Astrocyte of the hippocampus (primary cell): Measurements from ENCODE around the gene CPEB1.
"Not testable (repeated sequence)": the region's sequence is repeated elsewhere in the genome, so short reads cannot be mapped to it uniquely, and the experiment has no call there.

Experiments
- DNase-seq: peaks from one replicate; pipeline ENCODE4 v3.0.0; 2011; ENCODE audit warnings: low read depth, low spot score

CPEB1 gene

DNA sequence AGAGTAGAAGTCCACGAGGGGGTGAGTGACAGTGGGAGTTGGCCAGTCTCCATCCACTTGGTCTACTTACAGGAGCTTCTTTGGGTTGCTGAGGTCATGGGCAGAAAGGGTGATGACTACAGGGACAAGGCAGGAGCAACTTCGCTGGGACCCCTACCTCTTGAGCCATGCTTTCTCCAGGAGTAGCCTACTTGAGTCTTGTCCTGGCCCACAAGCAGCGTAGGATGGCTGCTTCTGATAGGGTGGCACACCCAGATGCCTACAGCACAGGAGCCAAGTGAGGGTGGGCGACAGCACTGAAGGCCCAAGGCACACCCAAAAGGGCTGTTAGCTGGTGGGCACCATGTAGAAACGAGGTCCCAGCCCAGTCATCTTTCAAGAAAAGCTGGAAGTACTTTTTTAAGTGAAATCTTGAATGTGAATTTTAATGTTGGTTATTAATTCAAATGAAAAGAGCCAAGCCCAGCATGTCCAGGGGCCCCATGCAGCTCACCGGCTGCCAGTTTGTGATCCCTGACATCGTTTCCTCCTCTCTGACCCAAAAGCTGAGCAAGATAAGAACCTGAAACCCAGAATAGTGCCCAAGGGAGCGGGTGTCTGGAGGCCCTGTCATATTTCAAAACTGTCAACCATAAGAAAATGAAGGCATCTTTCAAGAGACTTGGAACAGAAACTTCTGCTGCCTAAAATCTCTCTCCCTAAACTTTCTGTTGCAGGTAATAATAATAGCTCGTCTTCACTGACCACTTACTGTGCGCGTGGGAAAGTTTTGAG lies 2.2 kb upstream of the CPEB1 start:
- DNase-seq = no peak

DNA sequence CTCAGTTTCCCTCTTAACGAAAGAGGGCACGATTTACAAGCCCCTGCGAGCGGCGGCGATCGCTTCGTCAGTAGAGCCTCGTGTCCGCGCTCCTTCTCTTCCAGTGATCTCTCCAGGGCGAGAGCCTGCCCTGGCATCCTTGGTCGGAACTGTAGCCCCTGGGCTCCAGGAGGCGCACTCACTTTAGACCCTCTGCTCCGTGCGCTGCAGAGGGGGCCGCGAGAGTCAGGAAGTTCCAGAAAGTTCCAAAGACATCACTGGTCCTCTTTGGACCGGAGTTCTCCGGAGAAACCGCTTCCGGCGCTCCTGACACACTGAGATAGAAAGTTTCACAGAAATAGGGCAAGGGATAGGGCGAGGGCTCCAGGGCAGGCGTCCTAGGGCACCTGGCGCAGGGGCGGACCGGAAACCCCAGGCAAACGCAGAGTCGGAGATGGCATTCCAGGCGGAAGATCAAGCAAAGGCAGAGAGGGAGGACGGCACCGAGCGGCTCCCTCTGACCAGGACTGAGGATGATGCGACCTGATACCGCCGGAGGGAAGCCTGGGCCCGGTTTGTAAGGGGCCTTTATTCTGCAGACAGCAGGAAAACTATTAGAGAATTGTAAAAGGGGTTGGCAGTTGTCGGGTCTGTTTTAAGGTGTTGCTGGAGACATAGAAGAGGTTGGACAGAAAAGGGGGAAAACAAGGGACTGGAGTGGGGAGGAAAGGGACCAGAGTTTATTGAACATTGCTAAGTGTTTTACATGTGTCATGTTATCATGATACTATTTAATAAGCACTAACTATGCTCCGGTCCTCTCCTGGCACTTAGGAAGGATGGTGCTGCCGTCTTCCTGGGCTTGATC lies 1.3 kb upstream of the CPEB1 start:
- peak; percentile 27 for DNase-seq

DNA sequence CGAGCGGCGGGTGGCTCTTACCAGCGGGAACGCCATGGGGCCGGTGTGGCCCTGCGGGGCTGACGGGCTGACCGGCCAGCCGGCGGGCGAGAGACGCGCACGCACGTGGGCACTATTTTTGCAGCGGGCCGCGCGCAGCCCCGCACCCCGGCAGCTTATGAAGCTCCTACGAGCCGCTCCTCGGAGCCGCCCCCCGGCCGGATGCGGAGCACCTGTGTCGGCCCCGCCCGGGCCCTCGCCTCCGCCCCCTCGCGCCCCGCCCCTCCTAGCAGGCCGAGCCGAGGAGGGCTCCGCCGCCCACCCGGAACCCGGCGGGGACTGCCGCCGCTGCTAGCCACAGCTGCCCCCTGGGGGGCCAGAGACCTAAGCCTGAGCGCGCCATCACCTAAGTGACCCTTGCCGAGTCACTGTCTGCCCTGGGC lies 683 bp upstream of the CPEB1 start:
- DNase-seq = no peak

DNA sequence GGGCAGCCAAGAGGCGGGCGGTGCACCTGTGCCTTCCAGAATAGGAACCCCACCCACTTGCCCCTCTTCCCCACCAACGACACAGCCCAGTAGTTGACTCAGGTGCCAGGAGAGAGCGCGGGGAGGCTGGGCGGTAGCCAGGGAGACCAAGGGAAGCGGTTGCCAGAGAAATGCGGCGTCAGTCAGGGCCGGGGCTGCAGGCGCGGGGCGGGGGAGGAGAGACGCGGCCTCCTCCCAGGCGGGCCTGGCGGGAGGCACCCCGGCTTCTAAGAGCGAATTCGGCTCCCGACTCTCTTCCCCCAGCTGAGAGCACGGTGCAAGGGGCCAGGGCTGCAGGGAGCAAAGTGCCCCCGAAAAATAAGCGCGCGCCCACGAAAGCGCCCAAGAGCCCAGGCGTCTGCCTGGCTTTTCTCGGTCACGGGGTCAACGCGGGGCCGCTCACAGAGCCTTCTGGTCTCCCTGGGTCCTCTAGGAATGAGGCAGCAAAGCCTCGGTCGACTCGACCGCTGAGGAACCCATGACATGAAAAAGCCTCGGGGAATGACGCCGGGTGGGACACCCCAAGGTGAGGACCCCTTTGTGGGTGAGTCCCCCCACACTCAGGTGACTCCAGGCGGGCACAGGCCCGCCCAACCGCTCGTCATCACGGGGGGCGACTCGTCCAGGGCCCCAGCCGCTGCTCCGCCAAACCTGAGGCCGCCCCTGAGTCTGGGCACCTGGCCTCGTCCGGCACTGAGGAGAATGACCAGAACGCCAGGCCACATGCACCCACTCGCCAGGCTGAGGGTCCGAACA lies 716 bp downstream of the CPEB1 start:
- DNase-seq = no peak

DNA sequence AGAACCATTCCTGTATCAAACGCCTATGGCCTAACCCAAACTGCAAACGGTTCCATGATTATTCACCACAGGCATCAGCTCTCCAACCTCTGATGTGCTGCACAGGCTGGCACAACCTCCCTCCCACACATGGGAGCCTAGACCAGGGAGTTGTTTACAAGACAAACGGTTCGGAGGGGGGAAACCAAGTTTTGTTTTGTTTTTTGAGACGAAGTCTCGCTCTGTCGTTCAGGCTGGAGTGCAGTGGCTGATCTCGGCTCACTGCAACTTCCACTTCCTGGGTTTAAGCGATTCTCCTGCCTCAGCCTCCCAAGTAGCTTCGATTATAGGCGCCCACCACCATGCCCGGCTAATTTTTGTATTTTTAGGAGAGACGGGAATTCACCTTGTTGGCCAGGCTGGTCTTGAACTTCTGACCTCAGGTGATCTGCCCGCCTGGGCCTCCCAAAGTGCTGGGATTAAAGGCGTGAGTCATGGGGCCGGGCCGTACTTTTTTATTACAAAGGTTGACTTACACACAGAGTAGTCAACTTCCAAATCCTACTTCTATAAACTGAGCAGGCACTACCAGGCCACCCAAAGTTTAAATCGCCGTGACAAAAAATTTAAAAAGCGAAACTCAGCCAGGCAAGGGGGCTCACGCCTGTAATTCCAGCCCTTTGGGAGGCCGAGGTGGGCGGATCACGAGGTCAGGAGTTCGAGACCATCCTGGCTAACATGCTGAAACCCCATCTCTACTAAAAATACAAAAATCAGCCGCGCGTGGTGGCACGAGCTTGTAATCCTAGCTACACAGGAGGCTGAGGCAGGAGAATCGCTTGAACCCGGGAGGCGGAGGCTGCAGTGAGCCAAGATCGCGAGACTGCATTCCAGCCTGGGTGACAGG lies 2.0 kb downstream of the CPEB1 start:
- DNase-seq = not testable (repeated sequence)

DNA sequence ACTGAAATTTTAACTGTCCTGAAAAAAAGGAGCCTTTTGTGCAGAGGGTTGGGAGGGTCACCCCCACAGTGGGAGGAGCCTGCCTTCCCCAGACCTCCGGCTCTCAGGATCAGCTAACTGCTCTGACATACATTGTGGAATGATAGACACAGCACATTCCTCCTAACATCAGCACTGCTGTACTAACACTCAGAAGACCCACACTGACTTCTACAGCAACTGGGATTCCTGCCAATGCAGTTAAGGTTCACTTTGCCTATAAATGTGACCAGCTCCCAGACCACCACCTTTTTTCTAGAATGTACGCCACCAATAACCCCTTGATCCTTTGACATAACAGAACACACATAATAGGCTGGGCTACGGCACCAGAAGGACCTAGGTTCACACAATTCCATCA lies 3.2 kb downstream of the CPEB1 start:
- DNase-seq = no peak

DNA sequence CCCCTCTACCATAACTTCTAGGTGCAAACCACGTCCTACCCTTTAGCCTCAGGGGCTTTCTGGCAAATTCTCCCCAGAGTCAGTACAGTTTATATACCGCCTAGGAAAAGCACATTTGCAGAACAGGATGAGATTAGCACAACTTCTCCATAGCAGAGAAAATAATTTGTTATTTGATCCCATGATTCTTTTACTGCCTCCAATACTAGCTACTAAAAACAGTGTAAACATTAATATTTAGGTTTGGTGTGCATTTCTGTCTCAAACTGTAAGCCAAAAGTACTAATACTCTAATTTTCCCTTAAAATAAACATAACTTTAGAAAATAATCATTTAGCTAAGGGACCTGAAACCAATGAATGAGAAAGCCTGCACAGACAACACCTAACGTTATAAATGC lies 4.5 kb downstream of the CPEB1 start:
- no peak for DNase-seq

DNA sequence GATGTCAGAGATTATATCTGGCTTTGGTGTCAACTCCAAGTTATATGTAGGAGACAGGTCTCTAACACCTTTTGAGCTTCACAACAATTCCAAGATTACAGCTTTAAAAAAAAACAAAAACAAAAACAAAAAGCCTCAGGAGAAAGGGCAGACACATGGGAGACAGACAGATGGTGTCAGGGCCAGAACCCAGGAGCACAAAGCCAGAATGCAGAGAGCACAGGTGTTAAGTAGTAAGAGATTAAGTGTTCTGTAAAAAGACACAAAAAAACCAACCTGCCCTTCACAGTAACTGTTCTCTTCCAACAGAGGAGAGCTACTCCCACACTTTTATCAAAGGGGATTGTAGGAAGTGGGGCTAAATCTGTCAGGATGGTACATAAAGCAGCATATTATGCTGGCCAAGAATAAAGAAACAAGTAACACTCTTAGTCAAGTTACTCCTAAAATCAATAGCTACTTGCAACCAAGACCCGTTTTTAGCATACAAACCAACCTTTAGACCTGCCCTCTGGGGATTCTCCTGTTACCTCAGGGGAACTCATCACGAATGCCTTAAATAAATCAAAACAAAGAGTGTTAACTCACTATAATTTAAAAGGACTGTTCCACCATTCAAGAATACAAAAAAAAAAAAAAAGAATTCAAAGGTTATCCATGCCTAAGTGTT lies 5.9 kb downstream of the CPEB1 start:
- DNase-seq = no peak

DNA sequence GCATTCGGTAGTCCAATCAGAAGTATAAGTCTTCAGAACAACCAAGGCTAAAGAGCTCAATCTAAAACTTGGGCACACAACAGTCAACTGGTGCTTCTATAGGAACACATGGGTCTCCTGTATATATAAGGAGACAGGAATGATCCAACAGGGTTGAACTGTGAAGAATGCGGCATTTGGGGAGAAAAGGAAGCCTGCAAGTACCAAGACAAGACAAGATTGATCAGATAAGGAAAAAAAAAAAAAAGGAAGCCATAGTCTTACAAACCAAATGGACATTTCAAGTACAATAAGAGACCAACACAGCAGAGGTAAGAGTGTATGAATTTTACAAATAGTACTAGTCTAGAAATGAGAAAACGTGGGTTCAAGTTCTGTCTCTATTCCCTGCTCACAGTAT lies 6.5 kb downstream of the CPEB1 start:
- no peak for DNase-seq

DNA sequence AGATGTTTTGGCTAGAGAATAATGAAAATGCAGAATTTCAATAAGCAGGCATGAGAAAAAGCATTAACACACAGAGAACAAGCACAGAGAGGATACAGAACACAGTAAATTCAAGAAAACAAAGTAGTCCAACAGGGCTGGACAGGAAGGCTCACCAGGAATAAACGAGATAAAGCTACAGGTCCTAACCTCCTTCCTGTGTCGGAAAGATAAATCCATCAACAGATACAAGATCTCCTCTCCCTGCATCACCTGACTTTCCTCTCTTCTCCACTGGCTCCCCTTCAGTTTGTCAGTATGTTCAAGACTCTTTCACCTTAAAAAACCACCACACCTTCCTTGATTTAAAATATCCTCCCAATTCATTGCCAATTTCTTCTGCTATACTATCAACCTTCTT lies 11.4 kb downstream of the CPEB1 start:
- DNase-seq = no peak

DNA sequence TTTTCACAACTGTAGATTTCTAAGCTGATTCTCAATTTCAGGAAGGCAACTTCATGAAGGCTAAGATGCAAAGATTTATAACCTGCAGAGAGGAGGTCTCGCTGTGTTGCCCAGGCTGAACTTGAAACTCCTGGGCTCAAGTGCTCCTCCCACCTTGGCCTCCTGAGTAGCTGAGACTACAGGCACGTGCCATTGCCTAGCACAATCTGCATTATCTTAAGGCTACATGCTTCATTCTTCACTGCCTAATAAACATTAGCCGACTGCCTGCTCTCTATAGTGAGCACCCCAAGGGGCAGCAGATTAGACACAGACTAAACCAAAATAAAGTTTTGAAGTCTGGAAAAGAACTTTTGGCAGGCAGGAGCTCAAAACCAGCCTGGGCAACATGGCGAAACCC lies 17.1 kb downstream of the CPEB1 start:
- DNase-seq = no peak

DNA sequence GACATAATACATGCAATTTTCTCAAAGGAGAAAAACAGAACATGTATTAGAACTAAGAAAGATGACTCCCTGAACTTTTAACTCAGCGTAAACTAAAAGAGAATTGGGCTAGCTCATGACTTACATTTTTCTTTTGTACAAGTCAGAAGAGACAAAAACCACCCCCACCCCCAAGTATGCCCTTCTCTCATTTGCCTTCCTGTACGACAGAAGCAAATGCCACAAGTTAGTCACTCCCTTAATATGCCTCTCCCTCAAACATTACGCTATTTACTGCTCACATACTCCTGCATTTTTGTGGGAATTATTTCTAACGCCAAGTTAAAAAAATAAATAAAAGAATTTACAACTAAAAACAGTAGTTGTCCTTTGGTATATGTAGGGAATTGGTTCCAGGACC lies 22.0 kb downstream of the CPEB1 start:
- peak; percentile 50 for DNase-seq

DNA sequence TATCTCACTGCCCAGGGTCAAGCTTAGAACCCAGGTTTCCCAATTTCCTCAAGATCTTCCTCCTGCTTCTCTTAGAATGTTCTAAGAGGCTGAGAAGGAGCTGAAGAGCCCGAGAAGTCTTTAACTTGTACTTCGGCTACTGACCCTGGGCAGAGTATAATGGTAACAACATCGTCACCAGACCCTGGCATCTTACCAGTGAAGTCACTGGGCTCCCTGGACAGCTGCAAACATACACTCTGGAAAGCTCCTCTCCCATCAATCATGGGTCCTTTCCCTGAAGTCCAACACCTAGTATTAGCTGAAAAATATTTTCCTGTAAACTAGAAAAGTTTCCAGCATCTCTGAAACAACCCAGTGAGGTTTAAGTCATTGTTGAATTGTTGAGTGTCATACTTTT lies 22.7 kb downstream of the CPEB1 start:
- DNase-seq = no peak

DNA sequence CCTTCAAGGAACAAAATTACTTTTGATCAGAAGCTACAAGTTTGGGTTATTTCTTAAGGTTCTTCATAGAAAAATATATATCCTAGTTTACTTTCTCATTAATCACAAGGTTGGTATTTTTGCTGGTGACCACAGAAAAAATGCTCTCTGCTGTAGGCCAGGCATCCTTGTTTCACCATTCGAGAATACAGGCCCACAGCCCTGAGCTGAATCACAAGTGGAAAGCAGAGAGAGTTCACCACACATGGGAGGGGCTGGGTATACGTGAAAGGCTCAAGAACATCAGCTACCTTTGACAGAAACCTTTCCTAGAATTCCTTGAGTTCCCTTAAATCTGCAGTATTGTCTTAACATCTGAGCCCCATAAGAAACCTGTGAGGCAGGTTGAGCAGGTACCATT lies 23.2 kb downstream of the CPEB1 start:
- peak; percentile 68 for DNase-seq

DNA sequence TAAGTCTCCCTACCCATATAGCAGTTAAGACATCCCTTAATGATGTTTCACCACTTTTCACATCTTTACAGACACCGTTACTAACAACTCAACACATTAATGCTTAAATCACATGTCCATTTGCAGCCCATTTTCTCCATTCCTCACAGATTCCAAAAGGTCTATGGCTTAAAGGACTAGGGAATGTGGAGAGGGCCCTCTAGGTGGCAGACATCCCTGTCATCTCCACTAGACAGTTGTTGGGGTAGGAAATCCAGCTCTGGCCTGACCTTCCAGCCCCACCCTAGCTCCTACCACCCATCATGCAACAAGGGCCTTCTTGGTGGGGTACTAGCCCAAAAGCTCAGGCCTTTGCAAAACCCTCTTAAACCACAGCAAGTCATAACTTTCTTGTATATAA lies 25.2 kb downstream of the CPEB1 start:
- DNase-seq = no peak

DNA sequence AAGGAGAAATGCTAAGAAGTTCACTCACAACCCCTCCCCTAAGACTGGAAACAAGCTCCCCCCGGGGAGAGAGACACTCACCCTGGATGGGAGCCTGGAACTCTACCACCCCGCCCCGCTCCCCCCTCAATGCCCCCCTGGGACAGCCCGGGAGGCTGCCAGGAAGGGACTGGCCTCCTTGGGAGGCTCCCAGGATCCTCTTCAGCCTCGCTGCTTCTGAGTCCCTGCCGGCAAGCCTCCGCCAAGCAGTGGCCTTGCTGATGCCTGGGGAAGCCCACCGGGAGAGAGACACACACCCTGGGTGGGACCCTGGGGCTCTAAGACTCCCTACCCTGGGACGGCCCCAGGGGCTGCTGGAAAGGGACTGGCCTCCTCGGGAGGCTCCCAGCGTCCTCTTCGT lies 33.4 kb downstream of the CPEB1 start:
- no peak for DNase-seq

DNA sequence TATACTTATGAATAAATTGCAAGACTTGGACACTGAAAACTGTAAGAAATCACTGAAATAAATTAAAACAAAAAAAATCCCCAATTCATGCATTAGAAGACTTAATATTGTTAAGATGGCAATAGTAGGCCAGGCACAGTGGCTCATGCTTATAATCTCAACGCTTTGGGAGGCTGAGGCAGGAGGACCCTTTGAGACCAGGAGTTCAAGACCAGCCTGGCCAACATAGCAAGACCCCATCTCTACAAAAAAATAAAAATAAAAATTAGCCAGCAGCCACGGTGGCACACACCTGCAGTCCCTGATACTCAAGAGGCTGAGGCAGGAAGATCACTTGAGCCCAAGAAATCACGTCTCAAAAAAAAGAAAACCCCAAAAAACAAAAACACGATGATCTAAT lies 35.8 kb downstream of the CPEB1 start:
- DNase-seq = no peak

DNA sequence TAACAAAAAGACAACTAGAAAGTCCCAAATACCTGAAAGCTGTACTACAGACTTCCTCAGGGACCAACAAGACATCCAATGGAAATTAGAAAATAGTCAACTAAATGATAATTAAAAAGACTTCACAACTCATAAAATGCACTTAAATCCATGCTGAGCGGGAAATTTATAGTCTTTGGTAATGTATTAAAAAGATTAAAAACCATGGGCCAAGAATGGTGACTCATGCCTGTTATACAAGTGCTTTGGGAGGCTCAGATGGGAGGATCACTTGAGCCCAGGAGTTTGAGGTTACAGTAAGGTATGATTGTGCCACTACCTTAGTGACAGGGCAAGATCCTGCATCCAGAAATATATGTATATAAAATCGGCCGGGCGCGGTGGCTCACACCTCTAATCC lies 45.0 kb downstream of the CPEB1 start:
- no peak for DNase-seq

DNA sequence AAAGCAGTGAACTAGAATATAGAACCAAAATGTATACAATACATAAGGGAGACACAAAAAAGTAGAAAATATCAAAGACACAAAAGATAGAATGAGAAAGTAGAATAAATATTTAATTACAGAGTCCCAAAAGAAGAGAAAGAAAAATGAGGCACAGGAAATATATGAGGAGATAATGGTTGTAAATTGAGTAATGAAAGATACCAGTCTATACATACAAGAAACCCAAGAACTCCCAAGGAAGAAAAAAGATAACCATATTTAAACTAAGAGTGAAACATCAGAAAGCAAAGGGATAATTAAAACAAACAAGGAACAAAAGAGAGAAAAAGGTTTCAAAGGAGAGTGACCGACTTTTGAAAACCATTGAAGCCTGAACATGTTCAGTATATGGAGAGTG lies 47.3 kb downstream of the CPEB1 start:
- no peak for DNase-seq

DNA sequence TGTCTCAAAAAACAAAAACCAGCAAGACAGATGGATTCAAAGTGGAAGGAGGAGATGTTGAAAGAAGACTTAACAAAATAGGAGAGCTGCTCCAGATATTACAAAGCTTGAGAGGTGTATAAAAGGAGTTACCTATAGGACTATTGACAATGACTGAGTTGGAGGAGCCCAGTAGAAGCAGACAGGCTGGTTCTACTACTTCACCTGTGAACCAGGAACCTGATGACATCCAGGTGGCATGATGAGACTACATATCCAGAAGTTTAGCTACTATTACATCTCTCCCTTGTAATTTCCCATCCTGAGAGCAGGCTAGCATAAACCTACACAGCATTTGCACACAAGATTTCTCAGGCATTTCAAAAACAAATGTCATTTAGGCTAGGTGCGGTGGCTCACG lies 49.3 kb downstream of the CPEB1 start:
- no peak for DNase-seq

DNA sequence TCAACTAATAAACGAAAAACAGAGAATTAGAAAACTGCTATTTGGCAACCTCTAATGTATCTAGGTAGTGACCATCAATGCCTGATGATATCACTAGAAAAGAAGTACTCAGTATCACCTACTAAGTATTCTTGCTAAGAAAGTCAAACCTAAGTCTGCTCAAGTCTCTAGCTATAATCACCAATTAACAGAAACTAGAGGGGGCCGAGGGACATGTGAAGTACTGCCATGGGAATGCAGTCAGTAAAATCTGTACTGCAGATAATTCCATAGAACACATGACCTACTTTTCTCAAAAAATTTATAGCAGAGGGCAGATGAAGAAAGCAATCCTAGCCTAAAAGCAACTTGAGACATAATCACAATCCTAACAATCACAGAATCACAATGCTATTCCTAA lies 51.4 kb downstream of the CPEB1 start:
- DNase-seq = no peak
